HG02763 (cell line): ENCODE data around the gene BCL11A.

Experiments
- ATAC-seq: cut with Tn5 transposase; IDR thresholded peaks from one replicate; pipeline ENCODE4 v1.9.1; 2021; ENCODE audit warnings: mild to moderate bottlenecking, moderate library complexity; ENCODE audit not compliant: unreplicated experiment

The BCL11A gene

GRCh38 chr2:60529136-60529784, 24.2 kb downstream of the BCL11A start:
- ATAC-seq = no peak

GRCh38 chr2:60528281-60529020, 25.0 kb downstream of the BCL11A start:
- ATAC-seq = no peak

GRCh38 chr2:60527762-60528161, 25.7 kb downstream of the BCL11A start:
- ATAC-seq = no peak

- no peak for ATAC-seq
Measured at GRCh38 chr2:60526623-60527022, 26.8 kb downstream of the BCL11A start.

GRCh38 chr2:60525899-60526298, 27.6 kb downstream of the BCL11A start:
- no peak for ATAC-seq

- ATAC-seq = no peak
Measured at GRCh38 chr2:60524874-60525273, 28.6 kb downstream of the BCL11A start.

GRCh38 chr2:60523963-60524362, 29.5 kb downstream of the BCL11A start:
- no peak for ATAC-seq

GRCh38 chr2:60522462-60522861, 31.0 kb downstream of the BCL11A start:
- ATAC-seq = no peak

- no peak for ATAC-seq
Measured at GRCh38 chr2:60521626-60522025, 31.8 kb downstream of the BCL11A start.

GRCh38 chr2:60520917-60521539, 32.4 kb downstream of the BCL11A start:
- ATAC-seq = no peak

GRCh38 chr2:60520151-60520876, 33.1 kb downstream of the BCL11A start:
- ATAC-seq = no peak

GRCh38 chr2:60519231-60519863, 34.1 kb downstream of the BCL11A start:
- no peak for ATAC-seq

- no peak for ATAC-seq
Measured at GRCh38 chr2:60518567-60518966, 34.9 kb downstream of the BCL11A start.

GRCh38 chr2:60517446-60517845, 36.0 kb downstream of the BCL11A start:
- no peak for ATAC-seq

- no peak for ATAC-seq
Measured at GRCh38 chr2:60516826-60517225, 36.6 kb downstream of the BCL11A start.

- ATAC-seq = no peak
Measured at GRCh38 chr2:60516383-60516811, 37.1 kb downstream of the BCL11A start.

GRCh38 chr2:60515721-60516226, 37.7 kb downstream of the BCL11A start:
- peak; percentile 86 for ATAC-seq

- no peak for ATAC-seq
Measured at GRCh38 chr2:60513996-60514395, 39.5 kb downstream of the BCL11A start.

- ATAC-seq = no peak
Measured at GRCh38 chr2:60513191-60513590, 40.3 kb downstream of the BCL11A start.

- ATAC-seq = no peak
Measured at GRCh38 chr2:60512641-60513040, 40.8 kb downstream of the BCL11A start.
